Ovary (tissue), 9 donors: Measurements from ENCODE around the gene KSR1. TPM values are rescaled to one million over a fixed set of nuclear protein-coding genes. Genes with fewer than 3 reads are reported as not detected.

Experiments
- DNase-seq, 5 donors: peaks; one replicate each; pipeline ENCODE4 v3.0.0-alpha.2; 2019 to 2020
- H3K27ac ChIP-seq, 2 donors: fragments of 200-600 bp; one replicate each; pipeline versions ENCODE4 v1.5.1 to v1.8.0; 2019 to 2022
- H3K27me3 ChIP-seq: fragments of 200-600 bp; one replicate; pipeline ENCODE4 v1.8.0; 2022
- H3K36me3 ChIP-seq: fragments of 200-600 bp; sonication (generic); one replicate; pipeline ENCODE4 v1.5.1; 2019
- H3K4me1 ChIP-seq: one replicate; pipeline ENCODE4 v1.8.1; 2013; ENCODE audit warnings: mild to moderate bottlenecking, moderate library complexity; ENCODE audit not compliant: insufficient read depth
- H3K4me3 ChIP-seq: fragments of 200-600 bp; sonication (generic); one replicate; pipeline ENCODE4 v1.5.1; 2017
- H3K9me3 ChIP-seq, 2 donors: fragments of 200-600 bp in 1 of 2; sonication (generic) in 1 of 2; one replicate each; pipeline versions ENCODE4 v1.5.1 to v1.8.1; 2013 to 2019; ENCODE audit warnings: mild to moderate bottlenecking in 1 of 2, moderate library complexity in 1 of 2
- CTCF ChIP-seq, 3 donors: fragments of 450-650 bp in 2 of 3; fragments of 200-600 bp in 1 of 3; IDR thresholded peaks; one replicate each; pipeline versions ENCODE4 v1.5.1 to v1.8.0; 2016 to 2022; ENCODE audit warnings: antibody characterized with exemption in 3 of 3, mild to moderate bottlenecking in 1 of 3
- EP300 ChIP-seq: sonication (generic); formaldehyde crosslinking; IDR thresholded peaks from one replicate; pipeline ENCODE4 v1.6.1; 2017; ENCODE audit warnings: antibody characterized with exemption
- POLR2A ChIP-seq: fragments of 450-650 bp; IDR thresholded peaks from one replicate; pipeline ENCODE4 v1.6.1; 2017; ENCODE audit warnings: antibody characterized with exemption, mild to moderate bottlenecking, moderate library complexity
- WGBS, 3 donors: extraction: QIAGEN DNeasy Blood & Tissue Kit in 1 of 3; methylation state at CpG; one replicate each; pipeline versions ENCODE4 v1.1.5 to v1.1.7; 2013 to 2017; 5-methylcytosine and 5-hydroxymethylcytosine counted together
- intact Hi-C, 4 donors: fragments of 100-400 bp; cut with DNase I; formaldehyde crosslinking; loops; one replicate each; pipeline versions ENCODE4 v1.11.0 to v1.15.1; 2022 to 2023
- polyA plus RNA-seq, 2 donors: library from polyadenylated mRNA; stranded (reverse); fragments of 200-250 nt in 1 of 2; fragments of 350-450 nt in 1 of 2; fragmentation: Illumina TruSeq in 1 of 2; extraction: RNeasy Lipid Tissue Mini Kit (QIAGEN cat#74804) in 1 of 2; gene quantifications; one replicate each; pipeline ENCODE4 v1.2.3, GENCODE V29; 2013 to 2014
- total RNA-seq, 7 donors: library from RNA; depleted of rRNA in 2 of 7; stranded (reverse); fragments of >200 nt in 2 of 7; fragmentation: NEBNext Ultra II Directional in 3 of 7; extraction: Animal tissue kit (Norgen Biotek cat#: 25700) in 3 of 7; gene quantifications; one replicate each; pipeline versions ENCODE4 v1.1.0 to v1.2.4, GENCODE V29; 2016 to 2023
- donor health status: DM: no; HTN: no; CAD: no; lungs with moderate emphysema.
- donor health status: DM: no; HTN: no; CAD: no.
- donor health status: Bipolar disorder and iron deficiency.
- donor health status: DM: yes; HTN: yes; CAD: no.
- donor health status: DM: no; HTN: no; CAD: no.
- donor health status: DM: yes; HTN: yes; CAD: no.

KSR1 gene
- total and polyA plus RNA-seq, 9 donors = 27.7 to 84.8 (median 39.5) TPM

GRCh38 chr17:27466376-27466742 is 10.1 kb downstream of the KSR1 start:
- no peak overlapping the region for H3K27ac ChIP-seq
- TF ChIP-seq CTCF (IDR thresholded peaks at IDR 0.05) (no peak), EP300 (no peak), POLR2A (no peak)
- no peak for DNase-seq
- no peaks in the 10 kb centered on the region for H3K36me3 ChIP-seq
- H3K4me1 ChIP-seq = peaks cover 2% of the 10 kb centered on the region
- H3K9me3 ChIP-seq = no peaks in the 10 kb centered on the region
- H3K27me3 ChIP-seq = no peaks in the 10 kb centered on the region
- intact Hi-C loops = no loop called here
- 64 to 71% (median 71%) methylated on average over 3 of the region's 3 CpGs for WGBS, 3 donors
- no peak overlapping the region for H3K4me3 ChIP-seq

GRCh38 chr17:27466743-27467375 is 10.6 kb downstream of the KSR1 start:
- H3K36me3 ChIP-seq = no peaks in the 10 kb centered on the region
- no peak overlapping the region for H3K4me3 ChIP-seq
- H3K9me3 ChIP-seq = no peaks in the 10 kb centered on the region
- no peak overlapping the region for H3K27ac ChIP-seq
- no peak for TF ChIP-seq POLR2A
- no peaks in the 10 kb centered on the region for H3K27me3 ChIP-seq
- WGBS, 3 donors = 82 to 86% (median 83%) methylated on average over 13 of the region's 13 CpGs
- H3K4me1 ChIP-seq = peaks cover 2% of the 10 kb centered on the region
- intact Hi-C loops = no loop called here
- DNase-seq = no peak

- H3K27me3 ChIP-seq = no peaks in the 10 kb centered on the region
- no peaks in the 10 kb centered on the region for H3K9me3 ChIP-seq
- no peak for DNase-seq
- no peak for TF ChIP-seq POLR2A
- no peak for TF ChIP-seq CTCF (IDR thresholded peaks at IDR 0.05)
- no peak for TF ChIP-seq EP300
- peaks cover 2% of the 10 kb centered on the region for H3K4me1 ChIP-seq
- H3K36me3 ChIP-seq = no peaks in the 10 kb centered on the region
- H3K4me3 ChIP-seq = no peak overlapping the region
- no peak overlapping the region for H3K27ac ChIP-seq
- 53 to 64% (median 62%) methylated on average over 7 of the region's 7 CpGs for WGBS, 3 donors
- intact Hi-C loops = no loop called here
Measured at GRCh38 chr17:27469256-27469655, 13.0 kb downstream of the KSR1 start.

- 86 to 89% (median 87%) methylated on average over 14 of the region's 14 CpGs for WGBS, 3 donors
- no peaks in the 10 kb centered on the region for H3K27me3 ChIP-seq
- TF ChIP-seq EP300 (no peak), CTCF (IDR thresholded peaks at IDR 0.05) (no peak), POLR2A (no peak)
Measured at GRCh38 chr17:27471321-27472269, 15.3 kb downstream of the KSR1 start.

More at GRCh38 chr17:27471321-27472269, 15.3 kb downstream of the KSR1 start:
- Histone ChIP-seq H3K36me3 (no peaks in the 10 kb centered on the region), H3K4me3 (no peak overlapping the region), H3K9me3 (no peaks in the 10 kb centered on the region), H3K4me1 (peaks cover 2% of the 10 kb centered on the region), H3K27ac (no peak overlapping the region)
- DNase-seq = no peak
- intact Hi-C loops = no loop called here
